ENCODE results near the gene CFAP141.

GRCh38 chr1:154208677-154209388 is 2.7 kb upstream of the CFAP141 start:
- TF ChIP-seq POLR2AphosphoS5 (IDR thresholded peaks at IDR 0.05; ENCODE audit: low read depth, low read length) (no peak), POLR2A (IDR thresholded peaks at IDR 0.05; ENCODE audit: low read depth, low read length) (no peak)
